Measurements from ENCODE around the gene TLE1. TPM values are rescaled to one million over a fixed set of nuclear protein-coding genes. Genes with fewer than 3 reads are reported as not detected.
"Not testable (repeated sequence)": the region's sequence is repeated elsewhere in the genome, so short reads cannot be mapped to it uniquely, and the experiment has no call there.

Gene TLE1
- total RNA-seq, 1 donor from 2014 or later = 56.6 TPM

DNA sequence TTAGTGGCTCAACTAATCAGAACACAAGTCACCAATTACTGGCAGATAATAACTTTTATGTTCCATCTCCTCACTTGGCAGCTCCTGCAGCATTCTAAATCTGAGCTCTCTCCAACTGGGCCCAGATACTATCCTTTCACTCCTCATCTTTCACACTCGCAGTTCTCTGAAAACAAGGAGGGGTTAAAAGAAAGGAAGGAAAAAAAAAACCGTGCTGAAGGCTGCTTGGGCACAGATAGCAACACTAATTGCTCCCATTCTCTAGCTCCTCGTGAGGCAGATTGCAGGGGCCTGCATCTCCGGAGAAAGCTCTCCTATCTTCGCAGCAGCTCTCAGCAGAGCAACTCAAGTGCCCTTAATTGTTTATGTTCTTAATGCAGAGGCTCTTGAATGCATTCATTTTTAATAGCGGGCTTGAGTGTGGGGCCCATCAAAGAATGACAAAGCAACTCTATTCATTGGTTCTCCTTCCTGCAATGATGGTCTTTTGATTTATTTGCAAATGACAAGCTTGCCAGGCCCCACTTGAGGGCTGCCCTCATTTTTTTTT lies 23.9 kb downstream of the TLE1 start:
- DNase-seq (ENCODE audit: low spot score) (no peak), ATAC-seq (peak; percentile 9)
- intact Hi-C loops (cut with DNase I) = no loop called here

DNA sequence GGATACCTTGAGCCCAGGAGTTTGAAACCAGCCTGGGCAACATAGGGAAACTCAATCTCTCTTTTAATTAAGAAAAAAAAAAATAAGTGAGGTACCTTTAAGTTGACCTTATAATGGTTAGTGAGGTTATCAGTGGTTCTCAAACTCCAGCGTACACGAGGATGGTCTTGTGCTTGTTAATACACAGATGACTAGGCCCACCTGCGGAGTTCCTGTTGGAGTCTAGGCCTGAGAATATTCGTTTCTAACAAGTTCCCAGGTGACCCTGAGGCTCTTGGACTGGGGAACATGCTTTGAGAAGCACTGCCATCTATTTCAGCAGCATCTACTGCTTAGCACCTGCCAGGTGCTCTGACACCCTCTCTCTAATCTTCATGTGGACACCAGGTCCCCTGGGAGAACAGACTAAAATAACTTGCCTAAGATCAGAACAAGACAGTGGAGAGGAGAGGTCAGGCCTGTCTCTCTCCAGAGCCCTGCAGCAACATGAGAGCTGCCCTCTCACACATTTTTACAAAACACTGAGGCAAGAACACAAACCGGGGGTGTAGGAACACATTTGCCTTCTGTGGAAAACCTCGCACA lies 24.6 kb downstream of the TLE1 start:
- intact Hi-C loops (cut with DNase I) = no loop called here
- peak; percentile 31 for ATAC-seq

DNA sequence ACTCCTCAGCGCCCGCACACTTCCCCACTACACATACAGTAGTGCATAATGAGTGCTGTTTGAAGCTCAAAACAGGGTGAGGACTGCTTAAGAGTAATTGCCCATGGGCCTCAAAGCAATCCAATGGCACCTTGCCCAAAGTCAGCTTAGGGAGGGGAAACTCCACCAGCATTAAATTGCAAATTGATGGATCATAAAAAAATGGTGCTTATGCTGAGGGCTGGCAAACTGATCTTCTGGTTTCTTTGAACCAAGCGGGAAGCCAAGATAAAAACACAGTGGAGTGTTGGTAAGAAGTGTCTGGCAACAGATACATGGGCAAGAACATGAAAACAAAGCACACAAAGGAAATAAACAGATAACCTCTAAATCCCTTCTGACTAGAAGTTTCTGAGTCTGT lies 28.0 kb downstream of the TLE1 start:
- no peak for DNase-seq (ENCODE audit: low spot score)
- intact Hi-C loops (cut with DNase I) = no loop called here
- no peak for ATAC-seq

More for the DNA sequence above, 24.6 kb downstream of the TLE1 start:
- no peak for DNase-seq (ENCODE audit: low spot score)

DNA sequence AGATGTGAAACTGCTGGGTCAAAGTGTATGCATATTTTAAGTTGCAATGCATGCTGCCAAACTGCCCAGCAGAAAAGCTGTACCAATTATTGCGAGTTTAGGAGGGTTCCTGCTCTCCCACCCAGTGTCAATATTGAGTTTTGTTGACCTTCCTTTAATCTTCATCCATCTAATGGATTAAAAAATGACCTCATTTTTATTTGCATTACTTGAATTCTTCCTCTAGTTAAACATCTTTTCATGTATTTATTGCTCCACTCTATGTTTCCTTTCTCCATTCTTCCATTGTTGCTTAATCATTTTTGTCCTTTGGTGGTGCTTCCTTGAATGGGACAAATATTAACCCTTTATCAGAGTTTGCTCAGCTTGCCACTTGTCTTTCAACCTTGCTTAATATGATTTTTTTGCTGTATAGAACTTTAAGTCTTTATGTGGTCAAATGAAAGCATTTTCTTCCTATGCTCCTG lies 32.4 kb downstream of the TLE1 start:
- no peak for DNase-seq (ENCODE audit: low spot score)
- no peak for ATAC-seq
- intact Hi-C loops (cut with DNase I) = no loop called here

DNA sequence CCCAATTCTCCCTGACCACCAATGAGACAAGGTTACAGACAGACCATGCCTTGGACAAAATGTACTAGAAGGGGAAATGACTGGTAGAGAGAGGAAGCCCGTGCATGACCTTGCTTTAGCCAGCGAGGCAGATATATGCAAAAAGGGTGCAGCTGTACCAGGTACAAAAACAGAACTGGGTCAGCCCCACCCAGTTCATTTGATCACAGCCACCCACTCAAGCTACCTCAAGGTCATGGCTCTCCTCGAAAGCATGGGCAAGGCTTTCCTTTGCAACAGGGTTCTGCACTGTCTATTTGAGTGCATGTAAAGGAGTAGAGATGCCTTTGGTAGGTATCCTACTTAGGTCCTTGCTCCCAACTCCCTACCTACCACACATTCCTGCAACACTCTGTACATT lies 33.3 kb downstream of the TLE1 start:
- intact Hi-C loops (cut with DNase I) = no loop called here
- peak; percentile 30 for ATAC-seq
- no peak for DNase-seq (ENCODE audit: low spot score)

DNA sequence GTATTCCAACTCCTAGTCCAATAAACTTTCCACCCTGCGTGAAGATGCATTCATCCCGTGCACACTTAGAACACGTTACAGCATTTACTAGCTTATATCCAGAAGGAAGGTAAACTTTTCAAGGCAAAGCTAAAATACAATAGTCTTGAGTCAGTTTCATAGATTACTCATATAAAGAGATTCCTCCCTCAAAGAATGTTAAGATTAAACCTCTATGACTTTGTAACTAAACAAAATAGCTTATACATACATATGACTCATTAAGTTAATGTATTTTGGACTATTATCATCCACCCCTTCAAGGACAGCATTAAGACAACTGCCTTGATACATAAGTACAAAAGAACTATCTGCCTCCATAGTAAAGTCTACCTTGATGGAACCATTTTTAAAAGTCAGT lies 36.1 kb downstream of the TLE1 start:
- intact Hi-C loops (cut with DNase I) = no loop called here
- no peak for DNase-seq (ENCODE audit: low spot score)
- no peak for ATAC-seq

DNA sequence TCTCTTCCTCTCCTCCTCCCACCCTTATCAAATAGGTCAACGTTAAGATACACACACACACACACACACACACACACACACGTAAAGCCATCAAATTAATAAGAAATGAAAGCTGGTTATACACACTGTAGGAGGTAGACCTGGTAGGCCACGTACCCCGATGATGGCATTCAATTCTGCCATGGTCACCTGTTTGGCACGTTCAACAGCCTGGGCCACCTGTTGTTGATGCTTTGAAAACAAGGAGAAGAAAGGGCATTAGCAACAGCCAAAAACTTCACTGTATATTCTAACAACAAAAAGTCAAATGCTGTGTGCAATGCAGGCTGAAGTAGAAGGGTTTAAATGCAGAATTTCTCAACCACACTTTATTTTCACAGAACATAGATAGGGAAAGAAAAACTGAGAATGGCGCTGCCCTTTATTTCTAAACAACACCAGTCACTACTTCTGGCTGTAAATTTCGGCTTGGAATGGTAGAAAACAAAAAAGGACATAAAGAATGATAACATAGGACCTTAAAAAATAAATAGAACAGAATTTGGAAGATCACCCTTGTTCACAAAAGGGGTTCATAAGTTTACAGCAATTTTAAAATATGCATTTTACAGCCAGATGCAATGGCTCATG lies 37.2 kb downstream of the TLE1 start:
- no peak for DNase-seq (ENCODE audit: low spot score)
- ATAC-seq = no peak
- intact Hi-C loops (cut with DNase I) = no loop called here

DNA sequence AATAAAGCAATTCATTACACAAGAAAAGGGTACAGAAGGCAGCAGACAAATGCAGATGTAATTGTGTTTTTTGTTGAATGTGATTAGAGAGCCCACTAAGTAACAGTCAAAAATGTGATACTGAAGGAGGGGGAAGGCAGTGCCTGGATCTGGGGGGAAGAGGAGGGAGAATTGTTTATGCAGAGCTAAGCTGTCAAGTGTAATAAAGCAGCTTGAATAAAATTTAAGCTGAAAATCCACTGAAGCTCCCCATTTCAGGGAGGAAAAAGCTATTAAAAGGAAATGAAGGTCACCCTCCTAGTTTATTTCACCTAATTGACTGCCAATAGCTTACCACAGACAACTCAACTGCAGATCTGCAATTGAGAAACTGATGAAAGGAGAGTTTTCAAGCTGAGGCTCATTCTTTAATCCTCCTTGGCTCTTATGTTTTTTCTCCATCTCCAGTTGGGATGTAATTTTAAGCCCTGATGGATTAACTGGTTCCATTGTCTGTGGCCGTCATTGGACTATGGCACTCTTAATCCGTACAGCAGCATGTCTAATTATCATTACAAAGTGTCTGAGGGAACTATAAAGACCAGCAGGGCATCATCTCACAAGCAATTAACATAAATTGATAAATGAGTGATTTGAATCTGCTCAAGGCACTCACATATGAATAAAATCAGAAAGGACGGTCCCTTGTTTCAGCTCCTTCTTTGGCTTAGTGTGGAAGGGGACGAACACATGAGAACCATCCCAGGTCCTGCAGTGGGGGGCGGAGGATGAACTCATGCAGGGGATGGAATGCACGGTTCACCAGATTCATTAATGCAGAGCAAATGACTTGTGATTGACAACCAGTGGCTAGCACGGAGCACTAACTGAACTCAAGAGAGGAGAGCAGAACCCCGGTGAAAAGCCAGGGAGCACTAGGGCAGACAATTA lies 38.5 kb downstream of the TLE1 start:
- ATAC-seq (no peak), DNase-seq (ENCODE audit: low spot score) (no peak)
- intact Hi-C loops (cut with DNase I) = no loop called here

DNA sequence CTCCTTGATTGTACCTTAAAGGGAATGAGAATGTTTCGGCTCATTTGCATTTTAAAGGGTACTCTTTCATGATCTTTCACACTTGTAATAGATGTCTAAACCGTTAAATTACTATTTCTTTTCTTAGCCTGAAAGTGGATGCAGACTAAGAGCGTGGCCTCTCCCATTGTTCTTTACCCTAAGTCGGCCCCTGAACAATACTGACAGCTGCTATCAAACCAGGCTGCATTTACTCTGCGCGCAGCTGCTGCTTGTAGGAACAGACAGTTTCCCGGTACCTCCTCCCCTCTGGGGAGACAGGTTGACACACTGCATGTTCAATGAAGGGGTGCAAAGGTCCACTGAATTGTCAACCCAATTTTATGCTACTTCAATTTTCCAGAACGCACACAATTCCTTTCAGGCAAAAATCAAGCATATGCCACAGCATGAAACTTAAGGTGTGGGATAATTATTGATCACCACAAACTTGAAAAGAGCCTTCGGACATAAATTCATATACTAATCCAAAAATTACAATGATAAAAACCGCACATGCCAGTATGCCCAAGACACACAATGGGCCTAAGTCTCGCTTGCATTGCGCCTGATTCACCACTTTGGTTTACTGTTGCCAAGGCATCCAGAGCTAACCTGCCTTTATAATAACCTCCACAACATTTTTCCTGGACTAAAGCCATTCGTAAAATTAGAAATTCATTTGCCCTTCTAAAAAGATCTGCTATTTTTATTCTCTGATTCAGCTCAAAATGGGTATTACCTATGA lies 39.7 kb downstream of the TLE1 start:
- DNase-seq (ENCODE audit: low spot score) (no peak), ATAC-seq (no peak)
- intact Hi-C loops (cut with DNase I) = no loop called here

DNA sequence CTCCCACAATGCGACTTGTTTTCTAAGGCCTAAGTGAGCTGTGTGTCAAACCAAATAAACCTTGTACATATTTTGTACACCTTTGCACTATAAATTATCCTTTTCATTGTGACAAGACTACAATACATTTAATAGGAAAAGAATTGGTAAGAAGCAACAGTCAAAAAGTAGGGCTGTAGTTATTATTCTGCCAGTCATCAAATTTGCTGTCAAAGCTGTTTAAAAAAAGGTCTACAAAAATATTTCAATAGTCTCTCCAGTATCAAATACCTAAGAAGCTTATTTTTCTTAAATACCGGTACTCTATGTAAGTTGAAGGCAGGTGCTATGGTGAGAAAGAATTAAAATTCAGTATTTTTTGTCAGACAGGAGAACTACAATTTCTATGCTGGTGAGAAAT lies 40.5 kb downstream of the TLE1 start:
- no peak for DNase-seq (ENCODE audit: low spot score)
- intact Hi-C loops (cut with DNase I) = no loop called here
- ATAC-seq = no peak

DNA sequence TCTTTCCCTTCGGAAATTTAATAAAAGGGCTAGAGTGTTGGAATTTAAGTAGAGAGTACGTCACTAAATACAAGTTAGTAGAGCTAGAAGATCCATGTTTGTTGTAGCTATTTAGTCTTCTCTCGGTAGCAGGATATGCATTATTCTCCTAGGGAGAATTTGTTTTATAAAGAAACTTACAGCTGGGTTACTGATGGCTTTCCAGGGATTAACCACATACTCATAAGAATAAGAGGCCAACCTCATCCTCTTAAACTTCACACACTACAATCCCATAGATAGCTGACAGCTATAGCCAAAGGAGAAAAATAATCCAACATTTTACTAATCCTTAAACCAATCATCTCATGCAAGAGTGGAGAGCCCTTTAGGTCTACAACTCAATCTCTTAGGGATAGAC lies 43.0 kb downstream of the TLE1 start:
- intact Hi-C loops (cut with DNase I) = no loop called here
- ATAC-seq = no peak
- DNase-seq (ENCODE audit: low spot score) = no peak

DNA sequence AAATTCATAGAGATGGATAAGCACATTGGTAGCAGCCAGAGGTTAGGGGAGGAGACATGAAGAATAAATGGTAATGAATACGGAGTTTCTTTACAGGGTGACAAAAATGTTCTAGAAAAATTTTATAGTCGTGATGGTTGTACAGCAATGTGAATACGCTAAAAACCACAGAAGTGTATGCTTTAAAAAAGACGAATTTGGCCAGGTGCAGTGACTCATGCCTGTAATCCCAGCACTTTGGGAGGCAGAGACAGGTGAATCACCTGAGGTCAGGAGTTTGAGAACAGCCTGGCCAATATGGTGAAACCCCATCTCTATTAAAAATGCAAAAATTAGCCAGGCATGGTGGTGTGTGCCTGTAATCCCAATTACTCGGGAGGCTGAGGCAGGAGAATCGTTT lies 44.8 kb downstream of the TLE1 start:
- ATAC-seq; DNase-seq (ENCODE audit: low spot score); intact Hi-C loops (cut with DNase I): not testable (repeated sequence)

DNA sequence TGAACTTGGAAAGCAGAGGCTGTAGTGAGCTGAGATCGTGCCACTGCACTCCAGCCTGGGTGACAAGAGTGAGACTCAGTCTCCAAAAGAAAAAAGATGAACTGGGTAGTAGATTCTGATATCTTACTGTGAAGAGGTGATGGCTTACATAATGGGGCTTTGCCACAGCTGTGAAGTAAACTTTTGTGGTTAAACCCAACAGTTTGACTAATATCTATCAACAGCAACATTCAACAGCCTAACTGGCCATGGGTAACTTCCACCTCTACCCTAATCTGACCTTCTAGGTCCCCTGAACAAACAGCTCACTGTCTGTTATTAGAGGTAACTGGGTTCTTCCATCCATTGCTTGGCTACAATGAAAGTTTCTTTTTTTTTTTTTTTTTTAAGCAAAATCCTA lies 52.1 kb downstream of the TLE1 start:
- intact Hi-C loops (cut with DNase I) = no loop called here
- no peak for ATAC-seq

DNA sequence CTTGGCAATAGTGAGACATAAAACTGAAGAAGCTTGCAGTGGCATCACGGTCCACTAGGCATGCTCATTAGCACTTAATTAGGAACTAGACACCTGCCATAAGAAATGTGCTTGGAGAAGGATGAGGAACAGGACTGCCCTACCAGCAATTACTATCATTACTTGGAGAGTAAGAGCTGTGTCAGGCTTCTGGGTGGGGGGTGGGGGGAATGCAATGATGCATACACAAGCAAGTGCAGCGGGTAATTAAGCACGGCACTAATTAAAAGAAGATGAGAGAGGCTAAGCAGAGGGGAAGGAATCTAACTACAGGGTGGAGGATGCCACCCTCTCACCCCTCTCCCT lies 53.1 kb downstream of the TLE1 start:
- DNase-seq (ENCODE audit: low spot score) (no peak), ATAC-seq (no peak)
- intact Hi-C loops (cut with DNase I) = no loop called here

More for the DNA sequence above, 52.1 kb downstream of the TLE1 start:
- DNase-seq (ENCODE audit: low spot score) = no peak

DNA sequence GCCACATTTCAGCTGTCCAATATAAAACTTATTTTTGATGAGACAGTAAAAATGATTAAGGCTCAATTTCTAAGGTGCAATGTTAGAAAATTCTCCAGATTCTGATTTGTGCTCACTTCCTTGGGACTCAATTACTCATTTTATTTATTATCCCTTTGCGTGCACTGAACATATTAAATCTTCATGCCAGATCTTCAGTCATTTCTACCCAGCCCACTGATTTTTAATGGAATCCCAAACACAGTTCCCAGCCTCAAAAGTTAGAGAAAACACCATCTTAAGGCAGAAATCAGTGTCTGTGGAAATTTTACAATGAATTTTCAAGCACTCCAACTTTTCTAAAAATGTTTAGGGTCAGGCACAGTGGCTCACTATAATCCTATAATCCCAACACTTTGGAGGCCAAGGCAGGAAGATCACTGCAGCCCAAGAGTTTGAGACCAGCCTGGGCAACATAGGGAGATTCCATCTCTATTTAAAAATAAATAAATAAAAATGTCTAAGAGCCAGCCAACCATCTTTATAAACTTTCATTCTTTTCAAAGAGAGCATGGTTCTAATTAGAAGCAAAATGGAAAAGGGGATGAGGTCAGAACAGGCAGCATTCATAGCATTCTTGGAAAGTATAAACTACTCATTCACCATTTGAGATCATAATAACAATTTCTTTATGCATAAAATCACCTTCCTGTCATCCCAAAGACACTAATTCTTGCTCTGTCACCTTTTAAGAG lies 53.7 kb downstream of the TLE1 start:
- intact Hi-C loops (cut with DNase I) = no loop called here
- ATAC-seq = no peak
- no peak for DNase-seq (ENCODE audit: low spot score)

DNA sequence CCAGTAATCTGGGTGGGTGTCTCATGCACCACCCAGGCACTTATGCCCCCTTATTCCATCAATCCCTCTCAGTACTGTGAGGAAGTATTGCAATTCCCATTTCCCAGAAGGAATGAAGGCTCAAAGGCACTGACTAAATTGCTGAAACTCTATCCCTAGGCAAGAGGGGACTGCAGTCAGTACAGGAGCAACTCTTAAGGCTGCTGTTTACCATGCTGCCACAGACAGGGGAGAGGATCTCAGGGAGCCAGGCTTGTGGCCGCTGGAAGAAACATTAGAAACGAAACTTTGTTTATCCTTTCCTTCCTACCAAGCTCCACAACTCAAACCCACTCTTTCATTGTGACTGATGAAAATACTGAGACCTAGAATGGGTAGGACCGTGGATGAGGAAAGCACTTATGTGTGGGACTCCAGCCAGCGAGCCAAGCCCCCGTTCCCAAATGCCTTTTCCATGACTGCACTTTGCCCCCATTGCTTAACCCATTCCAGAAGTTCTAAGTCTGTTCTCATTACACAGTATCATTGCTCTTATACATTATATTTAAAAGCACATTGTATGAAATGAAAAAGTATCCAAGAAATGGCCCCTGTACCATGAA lies 54.3 kb downstream of the TLE1 start:
- DNase-seq (ENCODE audit: low spot score) = no peak
- no peak for ATAC-seq
- intact Hi-C loops (cut with DNase I) = no loop called here

DNA sequence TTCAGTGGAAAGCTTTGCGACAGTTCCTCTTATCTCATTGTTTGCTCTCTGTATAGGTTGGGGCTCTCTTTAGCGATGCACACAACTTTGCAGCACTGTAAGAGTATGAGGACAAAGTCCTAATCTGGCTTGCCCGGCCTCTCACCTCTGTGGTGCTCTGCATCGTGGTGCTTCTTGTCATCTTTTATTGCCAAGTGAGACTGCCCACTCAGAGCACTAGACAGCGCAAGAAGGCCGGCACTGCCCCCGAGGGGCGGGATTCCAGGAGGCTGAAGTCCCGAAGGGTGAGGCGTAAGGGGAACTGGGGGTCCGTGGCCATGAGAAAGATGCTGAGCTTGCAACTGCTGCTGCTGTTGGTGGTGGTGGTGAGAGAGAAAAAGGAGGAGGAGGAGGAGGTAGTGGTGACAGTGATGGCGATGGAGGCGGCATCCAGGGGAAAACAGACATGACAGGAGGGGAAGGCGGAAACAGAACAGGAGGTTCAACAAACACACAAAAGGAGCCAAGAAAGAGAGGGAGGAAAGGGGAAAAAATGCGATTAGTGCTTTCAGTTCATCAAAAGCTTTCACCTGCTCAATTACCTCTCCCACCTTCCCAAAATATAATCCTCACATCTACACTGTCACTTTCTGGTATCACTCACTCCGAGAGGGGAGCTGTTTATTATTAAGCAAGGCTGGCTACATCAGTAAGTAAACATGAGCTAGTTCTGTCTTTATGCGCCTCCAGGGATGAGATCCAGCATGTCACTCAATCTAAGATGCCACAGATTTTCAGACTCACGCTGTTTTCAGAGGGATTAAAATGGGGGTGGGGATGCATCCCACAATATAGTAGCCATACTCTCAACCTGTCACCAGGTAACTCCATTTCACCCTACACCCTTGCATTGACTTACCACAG lies 55.1 kb downstream of the TLE1 start:
- DNase-seq (ENCODE audit: low spot score) = no peak
- ATAC-seq = no peak
- intact Hi-C loops (cut with DNase I) = no loop called here
